H9 (cell line): ENCODE data around the gene DIP2C. TPM values are rescaled to one million over a fixed set of nuclear protein-coding genes. Genes with fewer than 3 reads are reported as not detected.

Experiments
- DNase-seq: peaks from one replicate; pipeline ENCODE4 v3.0.0-alpha.2; 2017
- H2AFZ ChIP-seq: one replicate; pipeline ENCODE4 v1.6.1; 2013; ENCODE audit warnings: mild to moderate bottlenecking, low read length, control low read depth, moderate library complexity
- H2AK5ac ChIP-seq: 2 replicates; pipeline ENCODE4 v1.6.1; 2013; ENCODE audit warnings: low read length, control low read depth, mixed read lengths; ENCODE audit not compliant: insufficient read length
- H2BK120ac ChIP-seq: one replicate; pipeline ENCODE4 v1.6.1; 2013; ENCODE audit warnings: low read depth, mild to moderate bottlenecking, low read length, control low read depth, inconsistent platforms; ENCODE audit not compliant: poor library complexity, severe bottlenecking
- H2BK12ac ChIP-seq: 2 replicates; pipeline ENCODE4 v1.6.1; 2013; ENCODE audit warnings: low read length, control low read depth, mixed read lengths, low read depth; ENCODE audit not compliant: insufficient read length
- H2BK15ac ChIP-seq: 2 replicates; pipeline ENCODE4 v1.6.1; 2013; ENCODE audit warnings: low read depth, low read length, control low read depth
- H2BK20ac ChIP-seq: one replicate; pipeline ENCODE4 v1.6.1; 2013; ENCODE audit warnings: low read depth, mild to moderate bottlenecking, low read length, control low read depth, inconsistent platforms; ENCODE audit not compliant: poor library complexity, severe bottlenecking
- H2BK5ac ChIP-seq: 2 replicates; pipeline ENCODE4 v1.6.1; 2013; ENCODE audit warnings: low read length, control low read depth, mixed read lengths; ENCODE audit not compliant: insufficient read length
- H3K14ac ChIP-seq: 2 replicates; pipeline ENCODE4 v1.6.1; 2013; ENCODE audit warnings: low read length, control low read depth; ENCODE audit not compliant: insufficient read depth
- H3K18ac ChIP-seq: 2 replicates; pipeline ENCODE4 v1.6.1; 2013; ENCODE audit warnings: low read depth, mild to moderate bottlenecking, mixed read lengths, low read length, control low read depth; ENCODE audit not compliant: insufficient read length
- H3K23ac ChIP-seq: 2 replicates; pipeline ENCODE4 v1.6.1; 2013; ENCODE audit warnings: low read length, control low read depth, mixed read lengths, low read depth; ENCODE audit not compliant: insufficient read length
- H3K23me2 ChIP-seq: 2 replicates; pipeline ENCODE4 v1.6.1; 2013; ENCODE audit warnings: low read depth, mild to moderate bottlenecking, mixed read lengths, low read length, control low read depth; ENCODE audit not compliant: insufficient read length, poor library complexity, severe bottlenecking
- H3K27ac ChIP-seq: 2 replicates; pipeline ENCODE4 v1.5.1; 2013; ENCODE audit warnings: low read length, control low read depth, mixed read lengths, low read depth; ENCODE audit not compliant: insufficient read length
- H3K27me3 ChIP-seq: 2 replicates; pipeline ENCODE4 v1.6.1; 2013; ENCODE audit warnings: low read length, control low read depth, inconsistent platforms; ENCODE audit not compliant: insufficient read depth
- H3K4ac ChIP-seq: 2 replicates; pipeline ENCODE4 v1.6.1; 2013; ENCODE audit warnings: low read depth, mild to moderate bottlenecking, control low read depth, inconsistent platforms, low read length, moderate library complexity
- H3K4me1 ChIP-seq: 2 replicates; pipeline ENCODE4 v1.6.1; 2013; ENCODE audit warnings: low read length, control low read depth, inconsistent platforms; ENCODE audit not compliant: insufficient read depth
- H3K4me2 ChIP-seq: 2 replicates; pipeline ENCODE4 v1.6.1; 2013; ENCODE audit warnings: low read length, control low read depth, mixed read lengths; ENCODE audit not compliant: insufficient read length, insufficient read depth
- H3K56ac ChIP-seq: 2 replicates; pipeline ENCODE4 v1.6.1; 2013; ENCODE audit warnings: low read depth, mild to moderate bottlenecking, mixed read lengths, low read length, control low read depth; ENCODE audit not compliant: insufficient read length
- H3K79me1 ChIP-seq: 2 replicates; pipeline ENCODE4 v1.6.1; 2013; ENCODE audit warnings: low read depth, mild to moderate bottlenecking, moderate library complexity, low read length, control low read depth, inconsistent platforms; ENCODE audit not compliant: insufficient read depth, poor library complexity, severe bottlenecking
- H3K79me2 ChIP-seq: 2 replicates; pipeline ENCODE4 v1.6.1; 2013; ENCODE audit warnings: low read length, control low read depth, inconsistent platforms; ENCODE audit not compliant: insufficient read depth
- H3K9ac ChIP-seq: 2 replicates; pipeline ENCODE4 v1.6.1; 2013; ENCODE audit warnings: low read length, control low read depth, mixed read lengths; ENCODE audit not compliant: insufficient read length; ENCODE audit errors: extremely low read depth
- H3K9me3 ChIP-seq: one replicate; pipeline ENCODE4 v1.6.1; 2013; ENCODE audit warnings: low read depth, low read length, inconsistent platforms; ENCODE audit not compliant: control insufficient read depth
- H3T11ph ChIP-seq: one replicate; pipeline ENCODE4 v1.6.1; 2013; ENCODE audit warnings: mild to moderate bottlenecking, low read length, control low read depth, inconsistent platforms
- H4K20me1 ChIP-seq: one replicate; pipeline ENCODE4 v1.6.1; 2013; ENCODE audit not compliant: control insufficient read depth, insufficient read length, insufficient read depth
- H4K5ac ChIP-seq: 2 replicates; pipeline ENCODE4 v1.6.1; 2013; ENCODE audit warnings: low read depth, mild to moderate bottlenecking, mixed read lengths, low read length, control low read depth; ENCODE audit not compliant: insufficient read length
- H4K8ac ChIP-seq: replicated peaks from 2 replicates; pipeline ENCODE4 v1.6.1; 2013; ENCODE audit warnings: low read length, control low read depth, mixed read lengths, low read depth; ENCODE audit not compliant: insufficient read length
- H4K91ac ChIP-seq: 2 replicates; pipeline ENCODE4 v1.6.1; 2013; ENCODE audit warnings: low read depth, mild to moderate bottlenecking, moderate library complexity, mixed read lengths, low read length, control low read depth; ENCODE audit not compliant: insufficient read length
- H3K27ac Mint-ChIP-seq, 3 experiments: 2 replicates in 2 of 3; 3 replicates in 1 of 3; pipeline ENCODE4 v1.8.0; 2020 to 2021; ENCODE audit warnings: mixed read lengths in 3 of 3, mild to moderate bottlenecking in 1 of 3, moderate library complexity in 1 of 3
- H3K27me3 Mint-ChIP-seq: 2 replicates; pipeline ENCODE4 v1.8.0; 2021; ENCODE audit warnings: low read depth, mild to moderate bottlenecking, moderate library complexity, mixed read lengths
- H3K36me3 Mint-ChIP-seq, 3 experiments: 2 replicates in 2 of 3; 3 replicates in 1 of 3; pipeline ENCODE4 v1.8.0; 2020 to 2021; ENCODE audit warnings: low read depth in 3 of 3, mixed read lengths in 3 of 3; ENCODE audit not compliant: insufficient read depth in 1 of 3
- H3K4me1 Mint-ChIP-seq, 2 experiments: 2 replicates each; pipeline ENCODE4 v1.8.0; 2020; ENCODE audit warnings: mixed read lengths in 2 of 2
- H3K4me3 Mint-ChIP-seq, 2 experiments: 2 replicates in 1 of 2; 3 replicates in 1 of 2; pipeline ENCODE4 v1.8.0; 2020 to 2021; ENCODE audit warnings: mild to moderate bottlenecking in 2 of 2, mixed read lengths in 2 of 2, moderate library complexity in 1 of 2
- H3K9me3 Mint-ChIP-seq, 2 experiments: 2 replicates in 1 of 2; 3 replicates in 1 of 2; pipeline ENCODE4 v1.8.0; 2020; ENCODE audit warnings: mild to moderate bottlenecking in 2 of 2, mixed read lengths in 2 of 2, moderate library complexity in 1 of 2
- CTCF ChIP-seq: fragments of 200-600 bp; sonication (generic); conservative IDR thresholded peaks from 3 replicates; pipeline ENCODE4 v1.8.0; 2021; ENCODE audit warnings: antibody characterized with exemption, mild to moderate bottlenecking
- WGBS: extraction: QIAGEN DNeasy Blood & Tissue Kit; methylation state at CpG from one replicate; pipeline ENCODE4 v1.1.7; 2013; ENCODE audit warnings: missing lambda C conversion rate, low lambda C conversion rate, mixed read lengths; ENCODE audit not compliant: insufficient read length; ENCODE audit errors: extremely low coverage; 5-methylcytosine and 5-hydroxymethylcytosine counted together
- total RNA-seq: library from RNA; stranded (reverse); gene quantifications from 2 replicates; pipeline ENCODE4 v1.2.1, GENCODE V29; 2021

Gene DIP2C
- total RNA-seq, 1 experiment from 2014 or later = 7.9 TPM

- no peak for DNase-seq
- no peak overlapping the region for H2BK5ac ChIP-seq
- H3K14ac ChIP-seq = no peak overlapping the region
- no peaks in the 10 kb centered on the region for H3K9me3 ChIP-seq
- no peak overlapping the region for H4K8ac ChIP-seq
- H4K5ac ChIP-seq = no peak overlapping the region
- H2BK12ac ChIP-seq = no peak overlapping the region
- H3T11ph ChIP-seq = no peak overlapping the region
- no peak overlapping the region for H2BK120ac ChIP-seq
- Mint-ChIP-seq H3K36me3 (peaks cover 0 to 3% (median 0%) of the 10 kb centered on the region in 3 experiments; a peak in 3 of 7 replicates), H3K27me3 (no peaks in the 10 kb centered on the region), H3K4me3 (no peak overlapping the region), H3K27ac (no peak overlapping the region), H3K4me1 (peaks cover 4% of the 10 kb centered on the region in 2 experiments; a peak in 2 of 4 replicates), H3K9me3 (peaks cover 7% of the 10 kb centered on the region in 2 experiments; a peak in 3 of 5 replicates)
- no peaks in the 10 kb centered on the region for H3K27me3 ChIP-seq
- no peak overlapping the region for H2AFZ ChIP-seq
- peaks cover 4% of the 10 kb centered on the region; the same call in 1 of the 2 replicates for H3K4me1 ChIP-seq
- TF ChIP-seq CTCF = no peak
- H3K23ac ChIP-seq = no peak overlapping the region
- H3K27ac ChIP-seq = no peak overlapping the region
- no peak overlapping the region for H2BK20ac ChIP-seq
- WGBS = no CpG with 5 or more reads among the region's 26 CpGs
- H4K20me1 ChIP-seq = peaks cover 2% of the 10 kb centered on the region
- no peak overlapping the region for H3K9ac ChIP-seq
- H2BK15ac ChIP-seq = no peak overlapping the region
- peaks cover 4% of the 10 kb centered on the region for H3K79me1 ChIP-seq
- peaks cover 11% of the 10 kb centered on the region; the same call in 1 of the 2 replicates for H3K79me2 ChIP-seq
- H3K4me2 ChIP-seq = no peak overlapping the region
- H4K91ac ChIP-seq = no peak overlapping the region
- no peak overlapping the region for H3K4ac ChIP-seq
- H2AK5ac ChIP-seq = no peak overlapping the region
- H3K56ac ChIP-seq = no peak overlapping the region
- H3K18ac ChIP-seq = no peak overlapping the region
- H3K23me2 ChIP-seq = no peaks in the 10 kb centered on the region
Measured at GRCh38 chr10:670990-671389, 18.5 kb downstream of the DIP2C start.
